ENCODE measurements around the gene CENATAC.
"Not testable (repeated sequence)": the region's sequence is repeated elsewhere in the genome, so short reads cannot be mapped to it uniquely, and the experiment has no call there.

CENATAC gene, protein sequence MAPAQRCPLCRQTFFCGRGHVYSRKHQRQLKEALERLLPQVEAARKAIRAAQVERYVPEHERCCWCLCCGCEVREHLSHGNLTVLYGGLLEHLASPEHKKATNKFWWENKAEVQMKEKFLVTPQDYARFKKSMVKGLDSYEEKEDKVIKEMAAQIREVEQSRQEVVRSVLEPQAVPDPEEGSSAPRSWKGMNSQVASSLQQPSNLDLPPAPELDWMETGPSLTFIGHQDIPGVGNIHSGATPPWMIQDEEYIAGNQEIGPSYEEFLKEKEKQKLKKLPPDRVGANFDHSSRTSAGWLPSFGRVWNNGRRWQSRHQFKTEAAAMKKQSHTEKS
- long read RNA-seq, transcript CCDC84-201 (11 exons, 1,202 nt) = major isoform, 9 of 27 reads
- long read RNA-seq, partial matches to known transcripts = 4 of 27 reads
- long read RNA-seq, other reads (novel, unspliced or antisense) = 14 of 27 reads

GRCh38 chr11:118997627-118998387 lies at the start of gene CENATAC:
Gene CENATAC (plus strand): TSS chr11:118998138. CDS start chr11:118998198, 60 bp downstream.
- DNase-seq (ENCODE audit: low read depth in 1 of 2, low spot score in 1 of 2) = peak; percentile 89 to 93
- Histone ChIP-seq H3K27me3 (ENCODE audit: insufficient read depth, poor library complexity, severe bottlenecking) (no peaks in the 10 kb centered on the region), H3K4me3 (replicated peaks; ENCODE audit: insufficient read depth, low read length) (peak within 1 kb of the TSS; percentile 84), H3K27ac (replicated peaks) (peak within 1 kb of the TSS; percentile 71)
- TF ChIP-seq POLR2AphosphoS5 (IDR thresholded peaks at IDR 0.05; ENCODE audit: low read depth) = peak; percentile 84
- no peak for TF ChIP-seq SPI1 (IDR thresholded peaks at IDR 0.05; ENCODE audit: borderline replicate concordance, low read depth)
- peak; percentile 33 for TF ChIP-seq REST (IDR thresholded peaks at IDR 0.05; ENCODE audit: insufficient replicate concordance, low read depth)

DNA sequence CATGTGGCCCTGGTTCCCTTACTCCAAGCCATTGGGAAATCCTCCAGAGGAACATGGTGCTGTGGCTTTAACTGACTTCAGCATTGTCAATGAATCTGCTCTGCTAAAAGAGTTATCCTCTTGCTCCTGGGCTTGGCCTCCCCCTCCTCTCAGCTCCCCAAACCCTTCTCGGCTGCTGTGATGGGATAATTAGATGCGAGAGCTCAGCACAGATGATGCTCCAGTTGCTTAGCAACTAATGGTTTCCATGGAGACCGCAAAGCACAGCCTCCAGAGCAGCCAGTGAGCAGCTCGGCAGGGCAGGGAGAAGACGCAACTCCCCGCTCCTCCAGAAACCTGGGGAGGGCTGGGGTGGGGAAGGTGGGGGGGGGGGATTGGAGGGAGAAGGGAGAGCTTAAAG lies 44.7 kb upstream of the CENATAC start:
- no peak overlapping the region for H3K27ac ChIP-seq (replicated peaks)
- TF ChIP-seq POLR2AphosphoS5 (IDR thresholded peaks at IDR 0.05; ENCODE audit: low read depth) = no peak
- TF ChIP-seq REST (IDR thresholded peaks at IDR 0.05; ENCODE audit: insufficient replicate concordance, low read depth) = no peak
- TF ChIP-seq GABPA (IDR thresholded peaks at IDR 0.05; ENCODE audit: low read depth) = no peak
- TF ChIP-seq CTCF (IDR thresholded peaks at IDR 0.05; ENCODE audit: insufficient read depth, low read length) = no peak
- no peak for TF ChIP-seq SPI1 (IDR thresholded peaks at IDR 0.05; ENCODE audit: borderline replicate concordance, low read depth)
- H3K4me3 ChIP-seq (replicated peaks; ENCODE audit: insufficient read depth, low read length) = no peak overlapping the region
- DNase-seq (ENCODE audit: low read depth in 1 of 2, low spot score in 1 of 2) = no peak
- H3K27me3 ChIP-seq (ENCODE audit: insufficient read depth, poor library complexity, severe bottlenecking) = no peaks in the 10 kb centered on the region

DNA sequence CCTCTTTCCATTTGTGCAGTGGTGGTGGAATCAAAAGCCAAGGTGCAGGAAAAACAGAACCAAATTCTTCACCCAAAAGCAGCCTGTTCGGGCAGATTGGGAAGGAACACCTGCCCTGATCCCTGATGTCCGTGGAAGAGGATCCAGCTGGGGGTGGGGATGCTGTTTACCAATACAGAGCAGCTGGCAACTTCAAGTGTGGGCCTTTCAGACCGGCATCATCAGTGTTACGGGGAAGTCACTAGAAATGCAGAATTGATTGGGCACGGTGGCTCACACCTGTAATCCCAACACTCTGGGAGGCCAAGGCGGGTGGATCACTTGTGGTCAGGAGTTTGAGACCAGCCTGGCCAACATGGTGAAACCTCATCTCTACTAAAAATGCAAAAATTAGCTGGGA lies 44.0 kb upstream of the CENATAC start:
- DNase-seq (ENCODE audit: low read depth in 1 of 2, low spot score in 1 of 2); H3K4me3 ChIP-seq (replicated peaks; ENCODE audit: insufficient read depth, low read length): not testable (repeated sequence)

DNA sequence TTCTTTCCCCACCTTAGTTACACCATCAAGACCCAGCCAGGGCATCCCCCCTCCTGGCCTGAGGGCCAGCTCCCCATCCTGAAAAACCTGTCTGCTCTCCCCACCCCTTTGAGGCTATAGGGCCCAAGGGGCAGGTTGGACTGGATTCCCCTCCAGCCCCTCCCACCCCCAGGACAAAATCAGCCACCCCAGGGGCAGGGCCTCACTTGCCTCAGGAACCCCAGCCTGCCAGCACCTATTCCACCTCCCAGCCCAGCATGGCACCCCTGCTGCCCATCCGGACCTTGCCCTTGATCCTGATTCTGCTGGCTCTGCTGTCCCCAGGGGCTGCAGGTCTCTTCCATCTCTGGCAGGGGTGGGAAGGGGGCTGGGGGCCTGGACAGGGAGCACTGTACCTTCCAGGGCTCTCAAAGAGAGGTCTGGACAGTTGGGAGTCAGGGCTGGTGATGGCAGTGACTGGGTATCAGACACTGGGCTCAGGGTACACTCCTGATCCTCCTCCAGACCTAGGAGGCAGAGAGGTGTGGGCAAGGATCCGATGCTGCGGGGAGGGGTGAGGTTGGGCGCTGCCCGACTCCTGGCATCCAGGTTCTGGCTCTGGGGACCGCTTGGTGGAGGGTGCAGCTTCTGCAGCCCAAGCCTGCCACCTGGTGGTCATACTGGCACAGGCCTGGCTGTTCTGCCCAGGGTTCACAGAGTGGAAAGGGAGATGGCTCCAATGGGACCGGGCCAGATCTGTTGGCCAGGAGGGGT lies 41.7 kb upstream of the CENATAC start, which contains the start of gene UPK2:
Gene UPK2, plus strand, starts transcription at position 205 of the 753 bp plus-strand sequence. Its CDS starts 53 bp downstream, at position 258.
- Histone ChIP-seq H3K27ac (replicated peaks) (no peak within 1 kb of the TSS), H3K4me3 (replicated peaks; ENCODE audit: insufficient read depth, low read length) (no peak within 1 kb of the TSS), H3K27me3 (ENCODE audit: insufficient read depth, poor library complexity, severe bottlenecking) (no peaks in the 10 kb centered on the region)
- no peak for TF ChIP-seq SPI1 (IDR thresholded peaks at IDR 0.05; ENCODE audit: borderline replicate concordance, low read depth)
- TF ChIP-seq GABPA (IDR thresholded peaks at IDR 0.05; ENCODE audit: low read depth) = no peak
- TF ChIP-seq POLR2AphosphoS5 (IDR thresholded peaks at IDR 0.05; ENCODE audit: low read depth) = no peak
- TF ChIP-seq CTCF (IDR thresholded peaks at IDR 0.05; ENCODE audit: insufficient read depth, low read length) = peak; percentile 96
- no peak for TF ChIP-seq REST (IDR thresholded peaks at IDR 0.05; ENCODE audit: insufficient replicate concordance, low read depth)
- DNase-seq (ENCODE audit: low read depth in 1 of 2, low spot score in 1 of 2) = peak; percentile 63 to 84

More for the DNA sequence above, 44.0 kb upstream of the CENATAC start:
- H3K27ac ChIP-seq (replicated peaks); H3K27me3 ChIP-seq (ENCODE audit: insufficient read depth, poor library complexity, severe bottlenecking): not testable (repeated sequence)
